Measurements from ENCODE around the gene SLC26A1.
A peak's percentile ranks its signal among the peaks of the same experiment; 100 is the strongest.

SLC26A1 gene

GRCh38 chr4:1014291-1015167 lies 21.3 kb upstream of the SLC26A1 start:
- no peaks in the 10 kb centered on the region for H4K20me1 ChIP-seq (ENCODE audit: low read depth, low read length)
- H2AFZ ChIP-seq (ENCODE audit: low read depth, low read length, severe bottlenecking) = no peak overlapping the region
- H3K36me3 ChIP-seq (ENCODE audit: low read length) = no peaks in the 10 kb centered on the region
- peaks cover 12% of the 10 kb centered on the region for H3F3A ChIP-seq (ENCODE audit: insufficient read depth)
- H3K79me2 ChIP-seq (ENCODE audit: insufficient read depth, low read length) = no peaks in the 10 kb centered on the region
- H3K9ac ChIP-seq (ENCODE audit: low read length) = no peak overlapping the region
- H3K27ac ChIP-seq (ENCODE audit: low read depth, low read length) = no peak overlapping the region
- H3K27me3 ChIP-seq (ENCODE audit: low read length) = no peaks in the 10 kb centered on the region
- no peaks in the 10 kb centered on the region for H3K9me2 ChIP-seq (replicated peaks; ENCODE audit: insufficient read depth, low read length)
- no peak overlapping the region for H3K4me3 ChIP-seq (ENCODE audit: insufficient read depth, low read length, poor library complexity, severe bottlenecking)
- no peaks in the 10 kb centered on the region for H3K9me3 ChIP-seq (ENCODE audit: insufficient read depth, low read length)
- no peak overlapping the region for H3K4me2 ChIP-seq (ENCODE audit: low read depth, low read length, poor library complexity, severe bottlenecking)
- no peak for TF ChIP-seq EZH2phosphoT487 (conservative IDR thresholded peaks at IDR 0.05; ENCODE audit: low read length)
- TF ChIP-seq CTCF (IDR thresholded peaks at IDR 0.05; ENCODE audit: insufficient read depth, low read length, poor library complexity, severe bottlenecking) = no peak

DNA sequence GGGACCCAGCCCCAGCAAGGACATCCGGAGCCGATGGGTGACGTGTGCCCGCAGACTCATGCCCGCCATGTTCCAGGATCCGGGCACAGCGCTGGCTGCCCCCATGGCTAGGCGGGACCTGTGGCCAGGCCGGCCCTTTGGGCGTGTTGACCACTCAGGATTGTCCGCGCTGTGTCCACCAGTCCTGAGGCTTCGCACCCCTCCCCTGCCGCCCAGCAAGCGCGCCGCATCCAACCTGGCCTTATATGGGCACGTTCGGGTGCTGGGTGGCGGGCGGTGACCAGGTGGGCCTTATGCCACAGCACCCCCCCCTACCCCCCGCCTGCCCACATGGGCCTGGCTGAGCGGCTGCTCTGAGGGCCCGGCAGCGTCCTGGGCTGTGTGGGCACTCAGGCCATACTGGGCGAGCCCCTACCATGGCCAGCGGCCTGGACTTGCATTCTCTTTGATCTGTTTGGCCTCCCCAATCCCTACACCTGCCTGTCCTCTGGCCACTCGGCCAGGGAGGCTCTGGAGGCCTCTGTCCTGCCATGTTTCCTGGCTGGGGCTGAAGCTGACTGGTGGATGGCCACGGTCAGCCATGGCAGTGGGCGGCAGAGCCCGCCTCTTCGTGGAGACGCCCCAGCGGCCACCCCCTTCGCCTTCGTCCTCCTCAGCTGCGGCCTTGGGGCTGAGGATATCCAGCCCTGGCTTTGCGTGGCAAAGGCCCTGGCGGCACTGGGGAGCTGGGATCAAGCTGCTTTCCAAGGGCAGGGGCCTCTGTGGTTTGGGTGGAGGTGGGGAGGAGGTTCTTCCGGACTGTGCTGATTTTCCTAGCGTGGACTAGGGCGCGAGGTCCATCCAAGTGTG lies 20.2 kb upstream of the SLC26A1 start:
- H3K9me3 ChIP-seq (ENCODE audit: insufficient read depth, low read length) = no peaks in the 10 kb centered on the region
- H3K9ac ChIP-seq (ENCODE audit: low read length) = no peak overlapping the region
- H3K9me2 ChIP-seq (replicated peaks; ENCODE audit: insufficient read depth, low read length) = no peaks in the 10 kb centered on the region
- H3K79me2 ChIP-seq (ENCODE audit: insufficient read depth, low read length) = no peaks in the 10 kb centered on the region
- peaks cover 12% of the 10 kb centered on the region for H3F3A ChIP-seq (ENCODE audit: insufficient read depth)
- no peaks in the 10 kb centered on the region for H3K27me3 ChIP-seq (ENCODE audit: low read length)
- no peak overlapping the region for H3K27ac ChIP-seq (ENCODE audit: low read depth, low read length)
- H3K4me2 ChIP-seq (ENCODE audit: low read depth, low read length, poor library complexity, severe bottlenecking) = no peak overlapping the region
- TF ChIP-seq CTCF (IDR thresholded peaks at IDR 0.05; ENCODE audit: insufficient read depth, low read length, poor library complexity, severe bottlenecking) (no peak), EZH2phosphoT487 (conservative IDR thresholded peaks at IDR 0.05; ENCODE audit: low read length) (no peak)
- no peak overlapping the region for H2AFZ ChIP-seq (ENCODE audit: low read depth, low read length, severe bottlenecking)
- no peak overlapping the region for H3K4me3 ChIP-seq (ENCODE audit: insufficient read depth, low read length, poor library complexity, severe bottlenecking)
- no peaks in the 10 kb centered on the region for H4K20me1 ChIP-seq (ENCODE audit: low read depth, low read length)
- H3K36me3 ChIP-seq (ENCODE audit: low read length) = no peaks in the 10 kb centered on the region

DNA sequence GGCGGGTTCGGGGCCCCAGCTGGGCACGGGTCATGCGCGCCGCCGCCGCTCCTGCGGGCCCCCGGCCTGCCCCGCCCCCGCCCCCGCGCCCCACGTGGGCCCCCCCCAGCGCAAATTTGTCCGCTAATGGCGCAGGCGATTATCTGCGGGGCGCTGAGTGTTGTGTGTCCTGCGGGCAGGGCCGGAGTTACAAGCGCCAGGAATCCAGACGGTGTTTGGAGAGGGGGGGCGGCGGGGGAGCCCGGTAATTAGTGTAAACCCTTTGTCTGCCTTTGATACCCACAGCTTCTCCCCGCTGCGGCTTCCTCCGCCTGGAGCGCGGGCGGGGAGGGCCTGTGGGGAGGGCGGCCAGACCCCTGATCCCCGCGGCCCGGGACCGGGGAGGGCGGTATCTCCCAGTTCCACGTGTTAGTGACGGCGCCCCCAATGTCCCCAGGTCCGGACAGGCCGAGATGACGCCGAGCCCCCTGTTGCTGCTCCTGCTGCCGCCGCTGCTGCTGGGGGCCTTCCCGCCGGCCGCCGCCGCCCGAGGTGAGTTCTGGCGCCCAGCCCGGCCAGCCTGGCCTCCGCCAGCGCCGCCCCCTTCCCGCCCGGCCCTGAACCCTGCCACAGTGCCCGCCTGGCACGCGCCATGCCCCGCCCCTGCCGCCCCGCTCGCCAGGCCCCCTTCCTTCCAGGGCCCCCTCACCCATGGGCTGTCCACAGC lies 19.0 kb upstream of the SLC26A1 start:
- H3K4me2 ChIP-seq (ENCODE audit: low read depth, low read length, poor library complexity, severe bottlenecking) = peak overlapping the region; percentile 68
- H3K9me2 ChIP-seq (replicated peaks; ENCODE audit: insufficient read depth, low read length) = no peaks in the 10 kb centered on the region
- no peaks in the 10 kb centered on the region for H4K20me1 ChIP-seq (ENCODE audit: low read depth, low read length)
- H3K79me2 ChIP-seq (ENCODE audit: insufficient read depth, low read length) = no peaks in the 10 kb centered on the region
- no peak overlapping the region for H3K27ac ChIP-seq (ENCODE audit: low read depth, low read length)
- H3K4me3 ChIP-seq (ENCODE audit: insufficient read depth, low read length, poor library complexity, severe bottlenecking) = peak overlapping the region; percentile 51
- H3K36me3 ChIP-seq (ENCODE audit: low read length) = no peaks in the 10 kb centered on the region
- H3K9ac ChIP-seq (ENCODE audit: low read length) = peak overlapping the region; percentile 46; the same call in 1 of the 2 replicates
- no peak for TF ChIP-seq EZH2phosphoT487 (conservative IDR thresholded peaks at IDR 0.05; ENCODE audit: low read length)
- TF ChIP-seq CTCF (IDR thresholded peaks at IDR 0.05; ENCODE audit: insufficient read depth, low read length, poor library complexity, severe bottlenecking) = no peak
- H3K27me3 ChIP-seq (ENCODE audit: low read length) = no peaks in the 10 kb centered on the region
- H3K9me3 ChIP-seq (ENCODE audit: insufficient read depth, low read length) = no peaks in the 10 kb centered on the region
- H3F3A ChIP-seq (ENCODE audit: insufficient read depth) = peaks cover 12% of the 10 kb centered on the region
- no peak overlapping the region for H2AFZ ChIP-seq (ENCODE audit: low read depth, low read length, severe bottlenecking)

Data from SU-DHL-6 (cell line).